Measurements from ENCODE around the gene CCDC102B.

- TF ChIP-seq EZH2 (IDR thresholded peaks at IDR 0.05), result no peak
- TF ChIP-seq POLR2AphosphoS5 (IDR thresholded peaks at IDR 0.05; ENCODE audit: borderline replicate concordance, low read depth, low read length), result no peak
- TF ChIP-seq FOXP2 (optimal IDR thresholded peaks at IDR 0.05; ENCODE audit: control extremely low read depth, extremely low read length, insufficient read depth), result no peak
Observed at GRCh38 chr18:68991286-68991685, 193.4 kb downstream of the CCDC102B start.

Data from SK-N-MC (cell line).